GM12892 (cell line): ENCODE measurements around the gene WNT3.
"Not testable (repeated sequence)": the region's sequence is repeated elsewhere in the genome, so short reads cannot be mapped to it uniquely, and the experiment has no call there.

ENCODE experiments used
- DNase-seq: peaks from one replicate; pipeline ENCODE4 v3.0.0; 2011; ENCODE audit not compliant: insufficient read length
- FAIRE-seq: peaks from 2 replicates; lab custom pipeline; 2011; peaks lifted over from hg19 to GRCh38; lab: Jason Lieb, UNC
- POLR2A ChIP-seq: IDR thresholded peaks from 2 replicates; pipeline ENCODE4 v1.6.1; 2011; ENCODE audit warnings: low read depth, low read length, control low read depth
- POLR2AphosphoS5 ChIP-seq: IDR thresholded peaks from 2 replicates; pipeline ENCODE4 v1.6.1; 2011; ENCODE audit warnings: low read depth, low read length, control low read depth
- TAF1 ChIP-seq: IDR thresholded peaks from 2 replicates; pipeline ENCODE4 v1.6.1; 2011; ENCODE audit warnings: low read depth, mild to moderate bottlenecking, control low read depth, low read length, borderline replicate concordance

The WNT3 gene

DNA sequence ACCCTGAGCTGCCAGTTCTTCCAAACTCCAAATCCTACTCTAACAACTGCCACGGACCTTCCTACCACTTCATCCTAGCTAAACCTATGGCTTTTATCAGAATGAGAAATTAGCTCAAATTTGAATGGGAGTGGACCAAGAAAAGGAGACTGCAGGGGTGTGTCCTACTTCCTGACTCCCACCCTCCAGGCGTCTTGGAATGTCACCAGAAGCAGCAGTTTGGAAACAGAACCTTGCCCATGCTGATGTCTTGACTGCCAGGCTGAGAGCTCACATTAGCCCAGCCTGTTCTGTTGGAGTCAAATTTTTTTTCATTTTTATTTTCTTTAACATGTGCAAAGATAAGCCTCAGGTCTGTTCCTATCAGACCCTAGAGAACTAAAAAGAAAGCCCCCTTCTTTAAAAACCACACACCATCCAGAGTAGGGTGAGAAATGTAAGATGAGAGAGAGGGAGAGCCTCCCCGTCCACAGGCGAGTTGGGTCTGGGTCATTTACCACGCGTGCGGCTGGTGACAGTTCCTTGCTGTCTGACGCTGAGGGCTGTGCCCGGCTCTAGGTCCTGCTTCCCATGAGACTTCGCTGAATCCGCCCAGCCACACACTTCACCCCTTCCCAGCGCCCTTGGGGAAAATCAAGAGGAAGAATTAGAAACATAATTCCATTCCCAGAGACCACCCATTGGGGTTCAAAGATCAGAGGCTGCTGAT, 54.3 kb downstream of the WNT3 start:
- no peak for DNase-seq
- TF ChIP-seq POLR2A (no peak), TAF1 (no peak), POLR2AphosphoS5 (no peak)
- FAIRE-seq = no peak

GRCh38 chr17:46763416-46763815, 55.1 kb downstream of the WNT3 start:
- TF ChIP-seq POLR2A = no peak
- no peak for TF ChIP-seq POLR2AphosphoS5
- no peak for TF ChIP-seq TAF1
- DNase-seq = no peak
- FAIRE-seq = no peak

GRCh38 chr17:46759141-46759540, 59.4 kb downstream of the WNT3 start:
- no peak for DNase-seq
- no peak for FAIRE-seq
- no peak for TF ChIP-seq POLR2A
- no peak for TF ChIP-seq POLR2AphosphoS5
- TF ChIP-seq TAF1 = no peak

GRCh38 chr17:46758614-46759013, 59.9 kb downstream of the WNT3 start:
- no peak for FAIRE-seq
- no peak for DNase-seq
- TF ChIP-seq POLR2A (no peak), POLR2AphosphoS5 (no peak), TAF1 (no peak)

GRCh38 chr17:46757588-46757987, 60.9 kb downstream of the WNT3 start:
- DNase-seq, FAIRE-seq: not testable (repeated sequence)

DNA sequence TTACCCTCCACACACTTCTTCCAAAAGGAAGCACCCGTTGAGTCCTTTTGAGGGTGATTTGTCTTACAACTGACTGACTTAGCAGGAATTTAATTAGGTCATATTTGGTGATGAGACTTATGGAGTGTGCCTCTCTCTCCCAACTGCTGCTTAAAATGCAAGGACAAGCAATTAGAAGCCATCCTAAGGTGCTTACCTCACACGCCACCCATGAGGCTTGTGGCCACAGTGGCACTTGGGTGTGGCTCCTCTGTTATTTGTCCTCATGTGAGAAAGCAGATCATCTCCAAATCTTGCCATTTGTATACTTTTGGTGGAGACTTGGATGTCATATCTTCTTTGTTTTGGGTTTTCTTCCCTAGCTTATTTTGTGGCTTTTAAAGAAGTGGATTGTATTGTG, 61.6 kb downstream of the WNT3 start:
- DNase-seq = no peak
- TF ChIP-seq TAF1 (no peak), POLR2A (no peak), POLR2AphosphoS5 (no peak)
- no peak for FAIRE-seq

DNA sequence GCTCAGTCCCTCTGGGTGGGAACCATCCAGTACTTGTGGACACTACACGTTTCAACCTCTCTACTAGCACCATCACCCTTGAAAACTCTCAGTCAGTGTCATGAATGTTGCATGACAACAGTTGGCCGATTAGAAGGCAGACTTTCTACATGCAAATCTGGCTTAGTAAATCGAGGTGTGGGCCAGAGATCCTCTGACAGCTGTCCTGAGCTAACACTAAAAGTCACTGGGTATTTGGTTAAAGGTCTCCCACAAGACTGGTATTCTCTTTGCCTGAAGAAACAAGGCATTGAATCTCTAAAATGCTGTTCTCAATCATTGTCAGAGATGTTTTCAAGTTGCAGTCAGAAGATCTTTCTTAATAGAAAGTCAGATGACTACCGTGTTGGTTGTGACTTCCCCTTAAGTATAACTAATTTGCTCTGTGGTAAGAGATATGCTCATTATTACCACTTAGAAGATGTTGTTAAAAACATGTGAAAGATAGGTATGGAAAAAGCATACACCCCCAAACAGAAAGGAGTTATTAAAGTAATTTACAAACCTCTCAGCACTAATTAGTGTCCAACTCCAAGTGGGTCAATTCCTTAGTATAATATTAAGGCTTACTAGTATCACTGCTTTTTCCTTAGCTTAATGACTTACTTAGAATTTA, 62.3 kb downstream of the WNT3 start:
- DNase-seq (no peak), FAIRE-seq (no peak)
- TF ChIP-seq POLR2AphosphoS5 (no peak), TAF1 (no peak), POLR2A (no peak)

GRCh38 chr17:46753776-46754175, 64.7 kb downstream of the WNT3 start:
- TF ChIP-seq POLR2A (no peak), TAF1 (no peak), POLR2AphosphoS5 (no peak)
- no peak for FAIRE-seq
- no peak for DNase-seq

DNA sequence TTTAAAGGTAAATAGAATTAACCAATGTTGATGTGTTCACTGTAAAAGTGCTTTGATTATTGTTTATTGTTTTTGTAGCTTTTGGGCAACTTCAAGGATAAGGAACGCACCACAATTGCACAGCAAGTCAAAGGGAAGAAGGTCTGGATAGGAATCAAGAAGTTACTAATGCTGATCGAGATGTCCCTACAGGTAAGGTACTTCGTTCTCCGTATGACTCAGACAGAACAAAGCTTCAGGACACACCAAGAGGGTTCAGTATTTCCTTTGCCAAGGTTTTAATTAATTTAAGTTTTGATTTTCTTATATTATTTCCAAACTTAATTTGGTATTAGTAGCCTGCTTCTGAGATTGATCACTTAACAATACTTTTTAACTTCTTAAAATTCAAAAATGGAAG, 67.1 kb downstream of the WNT3 start:
- FAIRE-seq = no peak
- no peak for DNase-seq
- TF ChIP-seq POLR2A (no peak), TAF1 (no peak), POLR2AphosphoS5 (no peak)

- DNase-seq (no peak), FAIRE-seq (no peak)
- TF ChIP-seq TAF1 (no peak), POLR2AphosphoS5 (no peak), POLR2A (no peak)
These were observed 73.1 kb downstream of the WNT3 start for GRCh38 chr17:46745376-46745775.

DNA sequence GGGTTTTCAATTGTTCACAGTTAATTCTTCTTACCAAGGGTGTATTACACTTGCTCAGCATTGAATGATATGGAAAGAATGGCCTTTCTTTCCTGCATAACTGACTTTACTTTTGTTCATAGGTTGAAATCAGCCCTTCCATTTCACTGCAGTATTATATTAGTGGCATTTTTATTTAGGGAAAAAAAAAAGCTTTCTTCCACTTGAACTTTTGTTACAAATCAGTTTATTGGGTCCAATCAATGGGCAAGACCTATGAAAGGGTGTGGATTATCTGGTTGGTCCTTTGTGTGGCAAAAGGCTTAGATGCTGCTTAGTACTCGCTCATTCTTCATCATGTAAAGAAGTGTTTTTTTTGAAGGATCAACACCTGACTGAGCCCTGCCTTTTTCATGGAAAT, 74.1 kb downstream of the WNT3 start:
- DNase-seq = no peak
- FAIRE-seq = no peak
- no peak for TF ChIP-seq POLR2AphosphoS5
- TF ChIP-seq TAF1 = no peak
- TF ChIP-seq POLR2A = no peak
